Stomach (tissue), 9 donors: ENCODE measurements around the gene ZNF473. TPM values are rescaled to one million over a fixed set of nuclear protein-coding genes. Genes with fewer than 3 reads are reported as not detected.

Source experiments
- DNase-seq, 2 donors: peaks; one replicate each; pipeline versions ENCODE4 v3.0.0 to v3.0.0-alpha.2; 2013 to 2019
- H3K27ac ChIP-seq, 5 donors: fragments of 200-600 bp in 4 of 5; sonication (generic) in 4 of 5; one replicate each; pipeline ENCODE4 v1.5.1; 2013 to 2019; ENCODE audit warnings: mild to moderate bottlenecking in 1 of 5, moderate library complexity in 1 of 5
- H3K27me3 ChIP-seq, 3 donors: fragments of 200-600 bp; sonication (generic); one replicate each; pipeline ENCODE4 v1.5.1; 2017 to 2019; ENCODE audit warnings: mixed run types in 1 of 3
- H3K36me3 ChIP-seq, 4 donors: fragments of 200-600 bp; sonication (generic); 1 replicate in 3 of 4; 2 replicates in 1 of 4; pipeline ENCODE4 v1.5.1; 2016 to 2019
- H3K4me1 ChIP-seq, 4 donors: fragments of 200-600 bp; sonication (generic); one replicate each; pipeline ENCODE4 v1.5.1; 2016 to 2019
- H3K4me3 ChIP-seq, 4 donors: fragments of 200-600 bp; sonication (generic) in 3 of 4; one replicate each; pipeline ENCODE4 v1.5.1; 2016 to 2019; ENCODE audit warnings: mild to moderate bottlenecking in 1 of 4
- H3K9me3 ChIP-seq, 4 donors: fragments of 200-600 bp; sonication (generic); one replicate each; pipeline ENCODE4 v1.5.1; 2016 to 2019
- EP300 ChIP-seq: sonication (generic); formaldehyde crosslinking; IDR thresholded peaks from one replicate; pipeline ENCODE4 v1.6.1; 2017; ENCODE audit warnings: antibody characterized with exemption
- POLR2A ChIP-seq, 4 donors: fragments of 450-650 bp; IDR thresholded peaks; one replicate each; pipeline ENCODE4 v1.6.1; 2016; ENCODE audit warnings: antibody characterized with exemption in 4 of 4, control low read depth in 2 of 4, mild to moderate bottlenecking in 1 of 4, moderate library complexity in 1 of 4
- POLR2AphosphoS5 ChIP-seq, 3 donors: sonication (generic); formaldehyde crosslinking; IDR thresholded peaks; one replicate each; pipeline ENCODE4 v1.6.1; 2016; ENCODE audit warnings: antibody characterized with exemption in 3 of 3
- WGBS, 5 donors: extraction: QIAGEN DNeasy Blood & Tissue Kit in 3 of 5; methylation state at CpG; one replicate each; pipeline versions ENCODE4 v1.1.5 to v1.1.7; 2013 to 2018; 5-methylcytosine and 5-hydroxymethylcytosine counted together
- intact Hi-C: fragments of 100-400 bp; cut with DNase I; formaldehyde crosslinking; loops from one replicate; pipeline ENCODE4 v1.15.1; 2023; ENCODE audit warnings: low total_unique reads
- polyA plus RNA-seq, 3 donors: library from polyadenylated mRNA; stranded (reverse); fragments of 200-250 nt; gene quantifications; one replicate each; pipeline ENCODE4 v1.2.3, GENCODE V29; 2013
- total RNA-seq, 5 donors: library from RNA; depleted of rRNA; stranded (reverse); fragments of >200 nt; gene quantifications; one replicate each; pipeline versions ENCODE4 v1.1.0 to v1.2.3, GENCODE V29; 2014 to 2016
- TF ChIP-seq, protein P1 (sequence below), 7 experiments: fragments of 450-650 bp in 4 of 7; fragments of 200-600 bp in 3 of 7; sonication (generic) in 3 of 7; IDR thresholded peaks; one replicate each; pipeline ENCODE4 v1.5.1; 2016 to 2019; ENCODE audit warnings: antibody characterized with exemption in 7 of 7, control low read depth in 2 of 7, mild to moderate bottlenecking in 1 of 7
- donor health status: healthy with polysubstance abuse.
- donor health status: Bipolar disorder and iron deficiency.
- donor health status: healthy.

Gene ZNF473
- total and polyA plus RNA-seq, 8 donors: 0.58 to 28.0 (median 4.5) TPM

DNA sequence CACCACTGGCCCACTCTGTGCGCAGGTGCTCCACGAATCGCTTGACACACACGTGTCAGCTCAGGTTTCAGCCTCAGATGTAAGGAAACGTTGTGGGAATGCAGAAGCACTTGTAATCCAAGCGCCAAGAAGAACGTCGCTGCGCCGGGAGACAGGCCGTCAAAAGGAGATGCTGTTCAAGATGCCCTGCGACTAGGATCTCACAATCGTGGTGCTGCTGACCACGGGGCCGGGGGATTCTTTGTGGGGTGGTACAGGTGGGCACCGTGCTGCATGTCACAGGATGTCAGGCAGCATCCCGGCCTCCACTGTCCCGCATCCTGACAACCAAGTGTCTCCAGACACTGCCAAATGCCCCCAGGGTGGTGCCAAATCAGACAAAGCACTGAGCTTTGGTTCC, 47.9 kb upstream of the ZNF473 start:
- Histone ChIP-seq H3K9me3 (no peaks in the 10 kb centered on the region), H3K27me3 (no peaks in the 10 kb centered on the region), H3K4me1 (no peaks in the 10 kb centered on the region), H3K27ac (no peak overlapping the region), H3K4me3 (no peak overlapping the region), H3K36me3 (peaks cover 24 to 88% (median 81%) of the 10 kb centered on the region in 4 donors)
- WGBS, 5 donors: 85 to 90% (median 88%) methylated on average over 18 of the region's 18 CpGs
- TF ChIP-seq POLR2AphosphoS5 (IDR thresholded peaks at IDR 0.05): no peak
- no peak for TF ChIP-seq POLR2A (IDR thresholded peaks at IDR 0.05)
- TF ChIP-seq EP300: no peak
- TF ChIP-seq, protein P1, sequence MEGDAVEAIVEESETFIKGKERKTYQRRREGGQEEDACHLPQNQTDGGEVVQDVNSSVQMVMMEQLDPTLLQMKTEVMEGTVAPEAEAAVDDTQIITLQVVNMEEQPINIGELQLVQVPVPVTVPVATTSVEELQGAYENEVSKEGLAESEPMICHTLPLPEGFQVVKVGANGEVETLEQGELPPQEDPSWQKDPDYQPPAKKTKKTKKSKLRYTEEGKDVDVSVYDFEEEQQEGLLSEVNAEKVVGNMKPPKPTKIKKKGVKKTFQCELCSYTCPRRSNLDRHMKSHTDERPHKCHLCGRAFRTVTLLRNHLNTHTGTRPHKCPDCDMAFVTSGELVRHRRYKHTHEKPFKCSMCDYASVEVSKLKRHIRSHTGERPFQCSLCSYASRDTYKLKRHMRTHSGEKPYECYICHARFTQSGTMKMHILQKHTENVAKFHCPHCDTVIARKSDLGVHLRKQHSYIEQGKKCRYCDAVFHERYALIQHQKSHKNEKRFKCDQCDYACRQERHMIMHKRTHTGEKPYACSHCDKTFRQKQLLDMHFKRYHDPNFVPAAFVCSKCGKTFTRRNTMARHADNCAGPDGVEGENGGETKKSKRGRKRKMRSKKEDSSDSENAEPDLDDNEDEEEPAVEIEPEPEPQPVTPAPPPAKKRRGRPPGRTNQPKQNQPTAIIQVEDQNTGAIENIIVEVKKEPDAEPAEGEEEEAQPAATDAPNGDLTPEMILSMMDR (IDR thresholded peaks at IDR 0.05): no peak
- intact Hi-C loops: no loop called here
- DNase-seq: no peak

DNA sequence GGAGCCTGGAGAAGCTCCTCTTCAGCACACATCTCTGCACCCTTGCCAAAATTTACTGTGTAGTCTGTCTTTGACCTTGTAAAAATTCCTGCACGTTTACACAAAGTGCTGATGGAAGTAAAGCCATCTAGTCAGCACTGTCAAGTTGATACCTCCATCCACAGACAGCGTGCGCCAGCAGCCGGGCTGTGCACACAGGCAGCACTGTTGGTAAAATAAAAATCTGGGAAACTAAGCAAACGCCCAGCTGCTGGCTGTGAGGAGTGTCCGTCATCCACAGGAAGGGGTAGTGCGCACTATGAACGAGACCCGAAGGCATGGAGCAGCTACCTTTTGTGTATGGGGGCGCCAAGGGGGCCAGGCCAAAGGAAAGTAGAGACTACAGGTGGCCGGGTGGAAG, 47.5 kb upstream of the ZNF473 start:
- no peak overlapping the region for H3K4me3 ChIP-seq

DNA sequence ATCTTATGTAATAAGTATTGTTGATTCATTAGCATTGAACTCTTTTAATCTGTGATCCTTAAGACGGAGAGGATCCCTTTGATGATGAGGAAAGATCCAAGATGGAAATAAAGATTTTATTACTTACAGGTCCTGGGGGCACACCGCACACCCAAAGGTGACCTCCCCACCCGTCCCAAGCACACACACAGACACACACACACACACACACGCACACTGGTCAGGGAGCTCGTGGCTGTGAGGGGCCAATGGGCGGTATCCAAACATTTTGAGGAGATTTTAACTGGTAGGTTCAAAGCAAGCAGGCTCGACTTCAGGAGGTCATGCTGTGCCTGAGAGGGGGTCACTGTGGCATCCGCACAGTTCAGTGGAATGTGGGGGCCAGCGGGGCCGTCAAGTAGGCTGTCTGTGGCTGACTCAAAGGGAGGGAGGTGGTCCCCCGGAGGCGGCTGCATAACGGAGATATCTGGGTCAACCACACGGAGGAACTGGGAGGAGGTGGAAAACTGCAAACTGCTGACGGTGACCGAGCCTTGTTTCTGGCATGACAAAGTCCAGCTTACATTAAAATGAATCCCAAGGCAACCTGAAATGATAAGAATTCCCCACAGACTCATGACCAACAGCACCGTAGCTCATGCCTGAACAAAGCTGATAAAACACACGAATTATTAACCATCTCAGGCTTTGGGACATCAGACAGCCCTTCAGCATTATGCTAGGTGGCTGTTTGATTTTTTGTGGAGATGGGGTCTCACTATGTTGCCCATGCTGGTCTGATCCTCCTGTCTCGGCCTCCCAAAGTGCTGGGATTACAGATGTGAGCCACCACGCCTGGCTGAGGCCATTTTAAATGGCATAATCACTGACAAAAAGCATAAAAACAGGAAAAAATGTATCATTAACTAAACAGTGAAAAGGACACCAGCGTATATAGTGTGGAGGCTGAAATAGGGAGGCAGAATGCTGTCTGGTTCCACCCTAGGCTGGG, 43.9 kb upstream of the ZNF473 start:
- TF ChIP-seq POLR2A (IDR thresholded peaks at IDR 0.05): no peak
- TF ChIP-seq POLR2AphosphoS5 (IDR thresholded peaks at IDR 0.05): no peak
- TF ChIP-seq, protein P1 (IDR thresholded peaks at IDR 0.05): no peak
- TF ChIP-seq EP300: no peak
- Histone ChIP-seq H3K27ac (no peak overlapping the region), H3K9me3 (no peaks in the 10 kb centered on the region), H3K36me3 (peaks cover 34 to 93% (median 88%) of the 10 kb centered on the region in 4 donors), H3K4me3 (no peak overlapping the region), H3K27me3 (no peaks in the 10 kb centered on the region), H3K4me1 (no peaks in the 10 kb centered on the region)
- 68 to 86% (median 74%) methylated on average over 20 to 21 of the region's 21 CpGs for WGBS, 5 donors
- peak in 1 of 2 donors; percentile 32 for DNase-seq
- intact Hi-C loops: loop anchor here (2.0 kb wide), 1 partner anchor 43 kb away; no protein-coding TSS in a partner anchor

More for the DNA sequence above, 47.5 kb upstream of the ZNF473 start:
- 83 to 90% (median 87%) methylated on average over 11 of the region's 11 CpGs for WGBS, 5 donors
- TF ChIP-seq POLR2A (IDR thresholded peaks at IDR 0.05) (no peak), EP300 (no peak)
- no peak overlapping the region for H3K27ac ChIP-seq
- peaks cover 24 to 88% (median 83%) of the 10 kb centered on the region in 4 donors for H3K36me3 ChIP-seq
- H3K9me3 ChIP-seq: no peaks in the 10 kb centered on the region
- no peaks in the 10 kb centered on the region for H3K27me3 ChIP-seq
- intact Hi-C loops: no loop called here
- no peaks in the 10 kb centered on the region for H3K4me1 ChIP-seq
- DNase-seq: no peak

DNA sequence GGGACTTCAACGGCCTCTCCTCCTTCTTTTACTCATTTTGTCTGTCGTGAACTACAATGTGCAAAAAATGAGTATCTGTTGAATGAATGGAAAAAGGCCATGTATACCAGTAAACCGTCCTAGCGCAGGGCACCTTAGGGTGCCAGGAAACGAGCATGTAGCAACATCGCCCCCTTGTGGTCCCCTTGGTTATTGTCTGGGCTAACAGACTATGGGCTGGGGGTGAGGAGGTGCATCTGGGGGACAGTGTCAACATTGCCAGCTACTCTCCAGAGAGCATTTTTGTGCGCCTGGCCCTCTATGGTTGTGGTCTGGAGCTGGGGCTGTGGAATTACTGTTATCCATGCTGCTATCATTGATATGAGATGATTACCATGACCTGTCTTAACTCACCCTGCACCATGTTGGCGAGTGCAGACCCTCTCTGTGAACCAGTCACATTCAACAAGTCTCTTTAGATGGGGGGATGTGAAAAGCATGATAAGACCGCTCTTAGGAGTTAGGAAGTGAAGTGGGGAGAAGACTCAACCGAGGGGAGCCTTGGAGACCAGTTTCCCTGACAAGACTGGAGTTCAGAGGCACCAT, 42.1 kb upstream of the ZNF473 start:
- Histone ChIP-seq H3K36me3 (peaks cover 33 to 93% (median 86%) of the 10 kb centered on the region in 4 donors), H3K4me3 (no peak overlapping the region), H3K4me1 (no peaks in the 10 kb centered on the region), H3K9me3 (no peaks in the 10 kb centered on the region), H3K27me3 (no peaks in the 10 kb centered on the region), H3K27ac (no peak overlapping the region)
- peak; percentile 67 to 77 for DNase-seq
- TF ChIP-seq, protein P1 (IDR thresholded peaks at IDR 0.05): peak in 5 of 7 experiments; percentile 54 to 84 (median 82)
- TF ChIP-seq EP300: no peak
- WGBS, 5 donors: 43 to 52% (median 47%) methylated on average over 10 of the region's 10 CpGs
- intact Hi-C loops: loop anchor here (2.0 kb wide), 1 partner anchor 45 kb away; no protein-coding TSS in a partner anchor
